ENCODE data around the gene GTF2H1.

GTF2H1 gene

DNA sequence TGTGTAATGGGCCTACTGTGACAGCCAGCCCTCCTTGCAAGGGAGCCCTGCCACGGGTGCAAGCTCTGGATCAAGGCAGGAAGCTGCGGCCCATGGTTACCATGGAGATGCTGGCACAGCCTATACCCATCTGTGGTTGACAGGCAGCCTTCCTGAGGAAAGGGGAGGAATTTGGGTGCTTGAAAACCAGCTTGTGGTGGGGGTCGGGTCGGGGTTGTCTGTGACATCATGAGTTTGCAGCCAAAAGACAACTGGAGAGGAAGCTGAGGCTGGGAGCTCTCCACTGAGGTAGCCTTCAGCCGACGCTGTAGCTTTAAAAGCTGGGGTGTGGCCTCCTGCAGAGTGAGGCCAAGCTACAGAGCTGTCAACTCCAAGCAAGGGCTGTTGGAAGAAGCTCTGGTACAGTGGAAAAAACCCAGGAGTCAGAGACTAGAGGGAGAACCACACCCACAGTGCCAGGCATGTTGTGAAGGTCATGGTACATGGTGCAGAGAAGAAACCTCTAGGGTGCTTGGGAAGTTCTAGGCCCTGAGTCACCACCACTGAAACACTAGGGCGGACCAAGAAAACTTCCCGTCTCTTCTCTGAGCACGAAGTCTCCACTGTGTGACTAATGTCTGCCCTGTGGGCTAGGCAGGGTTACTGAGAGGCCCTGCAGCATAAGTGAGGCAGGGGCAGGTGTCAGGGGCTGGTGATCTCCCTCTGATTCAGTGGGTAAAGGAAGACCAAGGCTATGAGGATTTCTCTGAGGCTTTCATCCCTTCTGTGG is 61.2 kb downstream of the GTF2H1 start:
- Histone ChIP-seq H3K4me3 (ENCODE audit: low read length) (no peak overlapping the region), H3K9me3 (ENCODE audit: insufficient read depth, low read depth, low read length) (no peaks in the 10 kb centered on the region), H3K4me1 (ENCODE audit: insufficient read depth, low read length) (peaks cover 5% of the 10 kb centered on the region; the same call in 1 of the 2 replicates), H3K27me3 (ENCODE audit: insufficient read depth, low read length) (no peaks in the 10 kb centered on the region), H3K36me3 (ENCODE audit: insufficient read depth, low read length) (no peaks in the 10 kb centered on the region), H3K9ac (ENCODE audit: low read depth, low read length) (no peak overlapping the region), H3K27ac (ENCODE audit: low read depth, low read length) (no peak overlapping the region)
- 55% methylated on average over 9 of the region's 9 CpGs for whole genome bisulfite sequencing

GRCh38 chr11:18384157-18384641 is 61.8 kb downstream of the GTF2H1 start:
- H3K9ac ChIP-seq (ENCODE audit: low read depth, low read length) = no peak overlapping the region
- 76% methylated on average over 3 of the region's 3 CpGs for WGBS
- H3K36me3 ChIP-seq (ENCODE audit: insufficient read depth, low read length) = no peaks in the 10 kb centered on the region
- H3K9me3 ChIP-seq (ENCODE audit: insufficient read depth, low read depth, low read length) = no peaks in the 10 kb centered on the region
- H3K27me3 ChIP-seq (ENCODE audit: insufficient read depth, low read length) = no peaks in the 10 kb centered on the region
- H3K4me3 ChIP-seq (ENCODE audit: low read length) = no peak overlapping the region
- peaks cover 5% of the 10 kb centered on the region; the same call in 1 of the 2 replicates for H3K4me1 ChIP-seq (ENCODE audit: insufficient read depth, low read length)
- no peak overlapping the region for H3K27ac ChIP-seq (ENCODE audit: low read depth, low read length)

DNA sequence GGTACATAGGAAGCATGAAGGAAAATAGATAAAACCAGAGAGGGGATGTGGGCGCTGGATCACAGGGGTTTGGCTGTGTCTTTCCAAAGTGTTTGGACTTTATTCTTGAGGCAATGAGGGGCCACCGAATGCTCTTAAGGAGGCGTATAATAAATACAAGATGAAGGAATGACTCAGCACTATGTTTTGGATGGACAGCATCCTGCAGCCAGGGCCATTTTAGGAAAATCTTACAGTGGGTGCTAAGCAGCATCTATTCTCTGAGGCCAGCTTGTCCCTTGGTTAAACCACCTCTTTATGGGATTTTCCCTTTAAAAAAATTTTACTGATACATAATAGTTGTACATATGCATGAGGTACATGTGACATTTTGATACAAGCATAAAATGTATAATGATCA is 67.7 kb downstream of the GTF2H1 start:
- 0 out of 2 replicates have a peak, but pooled peaks cover 5% of the 10 kb centered on the region for H3K4me1 ChIP-seq (ENCODE audit: insufficient read depth, low read length)
- H3K27ac ChIP-seq (ENCODE audit: low read depth, low read length) = no peak overlapping the region
- H3K4me3 ChIP-seq (ENCODE audit: low read length) = no peak overlapping the region
- no peaks in the 10 kb centered on the region for H3K9me3 ChIP-seq (ENCODE audit: insufficient read depth, low read depth, low read length)
- no peaks in the 10 kb centered on the region for H3K27me3 ChIP-seq (ENCODE audit: insufficient read depth, low read length)
- WGBS = 90% methylated on average over 3 of the region's 3 CpGs
- no peaks in the 10 kb centered on the region for H3K36me3 ChIP-seq (ENCODE audit: insufficient read depth, low read length)
- no peak overlapping the region for H3K9ac ChIP-seq (ENCODE audit: low read depth, low read length)

DNA sequence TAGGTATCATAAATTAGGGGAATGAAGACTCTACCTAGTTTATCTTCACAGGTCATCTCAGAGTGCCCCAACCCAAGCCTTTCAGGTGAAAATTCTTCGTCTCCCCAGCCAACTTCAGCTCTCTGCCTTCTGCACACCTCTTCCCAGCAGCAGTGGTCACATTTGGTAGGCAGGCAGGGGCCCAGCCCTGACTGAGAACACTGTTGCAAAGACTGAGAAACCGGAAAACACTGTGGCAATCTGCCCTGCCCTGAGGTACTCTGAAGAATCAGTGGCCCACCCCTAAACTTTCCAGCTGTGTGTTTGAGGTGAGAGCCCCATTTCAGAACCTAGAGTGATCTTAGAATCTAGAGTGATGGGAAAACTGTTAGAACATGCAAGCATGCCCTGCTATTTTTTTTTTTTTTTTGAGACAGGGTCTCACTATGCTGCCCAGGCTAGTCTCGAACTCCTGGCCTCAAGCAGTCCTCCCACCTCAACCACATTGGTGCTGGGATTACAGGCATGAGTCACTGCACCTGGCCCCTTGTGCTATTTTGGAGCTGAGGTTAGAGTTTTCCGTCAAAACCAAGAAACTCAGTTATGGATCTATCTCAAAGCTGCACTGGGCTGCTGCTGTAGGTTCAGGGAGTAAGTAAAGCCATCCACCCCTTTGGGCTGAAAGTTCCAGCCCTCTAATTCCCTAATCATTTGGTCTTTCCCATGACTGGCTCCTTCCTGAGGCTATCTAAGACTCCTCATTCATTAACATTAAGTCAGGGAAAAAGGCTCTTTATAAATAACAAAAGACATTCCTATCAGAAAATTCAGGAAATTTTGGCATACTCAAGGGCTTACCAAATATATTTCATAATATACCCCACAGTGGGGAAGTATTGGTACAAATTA is 70.3 kb downstream of the GTF2H1 start:
- Histone ChIP-seq H3K27me3 (ENCODE audit: insufficient read depth, low read length) (no peaks in the 10 kb centered on the region), H3K4me3 (ENCODE audit: low read length) (no peak overlapping the region), H3K4me1 (ENCODE audit: insufficient read depth, low read length) (0 out of 2 replicates have a peak, but pooled peaks cover 5% of the 10 kb centered on the region), H3K27ac (ENCODE audit: low read depth, low read length) (no peak overlapping the region), H3K36me3 (ENCODE audit: insufficient read depth, low read length) (peaks cover 15% of the 10 kb centered on the region), H3K9me3 (ENCODE audit: insufficient read depth, low read depth, low read length) (no peaks in the 10 kb centered on the region), H3K9ac (ENCODE audit: low read depth, low read length) (no peak overlapping the region)
- WGBS = 92% methylated on average over 4 of the region's 4 CpGs

- WGBS = 83% methylated on average over 21 of the region's 22 CpGs
- H3K4me1 ChIP-seq (ENCODE audit: insufficient read depth, low read length) = 0 out of 2 replicates have a peak, but pooled peaks cover 5% of the 10 kb centered on the region
- H3K9me3 ChIP-seq (ENCODE audit: insufficient read depth, low read depth, low read length) = no peaks in the 10 kb centered on the region
- H3K27ac ChIP-seq (ENCODE audit: low read depth, low read length) = 0 out of 2 replicates have a peak overlapping the region, but pooled peaks have one; percentile 62
- peaks cover 25% of the 10 kb centered on the region for H3K36me3 ChIP-seq (ENCODE audit: insufficient read depth, low read length)
- H3K27me3 ChIP-seq (ENCODE audit: insufficient read depth, low read length) = no peaks in the 10 kb centered on the region
- H3K9ac ChIP-seq (ENCODE audit: low read depth, low read length) = peak overlapping the region; percentile 95
- peak overlapping the region; percentile 76 for H3K4me3 ChIP-seq (ENCODE audit: low read length)
Observed at GRCh38 chr11:18393581-18394274, 71.4 kb downstream of the GTF2H1 start.

DNA sequence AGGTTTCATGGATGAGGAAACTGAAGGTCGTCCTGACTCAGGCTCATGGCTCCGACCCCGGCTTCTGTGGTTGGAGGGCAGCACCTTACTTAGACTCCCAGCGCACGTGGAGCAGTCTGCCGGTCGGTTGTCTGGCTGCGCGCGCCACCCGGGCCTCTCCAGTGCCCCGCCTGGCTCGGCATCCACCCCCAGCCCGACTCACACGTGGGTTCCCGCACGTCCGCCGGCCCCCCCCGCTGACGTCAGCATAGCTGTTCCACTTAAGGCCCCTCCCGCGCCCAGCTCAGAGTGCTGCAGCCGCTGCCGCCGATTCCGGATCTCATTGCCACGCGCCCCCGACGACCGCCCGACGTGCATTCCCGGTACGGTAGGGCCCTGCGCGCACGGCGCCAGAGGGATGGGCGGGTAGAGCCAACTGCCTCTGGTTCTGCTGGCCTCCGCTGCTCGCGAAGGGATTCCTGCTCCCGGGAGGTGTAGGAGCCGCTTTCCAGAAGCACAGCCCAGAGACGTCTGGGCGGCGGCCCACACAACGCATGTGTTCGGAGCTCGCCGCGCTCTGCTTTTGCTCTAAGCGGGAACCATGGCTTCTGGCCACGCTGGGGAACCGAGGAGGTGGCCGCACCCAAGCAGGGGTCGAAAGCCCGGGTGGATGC is 72.0 kb downstream of the GTF2H1 start, which contains the start of gene LDHA:
Gene LDHA, plus strand, starts transcription at position 289 of the 653 bp plus-strand sequence. CDS start 2,280 bp downstream, outside the sequence.
- 1% methylated on average over 60 of the region's 60 CpGs for WGBS
- peak within 1 kb of the TSS; percentile 95 for H3K9ac ChIP-seq (ENCODE audit: low read depth, low read length)
- peaks cover 32% of the 10 kb centered on the region for H3K36me3 ChIP-seq (ENCODE audit: insufficient read depth, low read length)
- 0 out of 2 replicates have a peak, but pooled peaks cover 5% of the 10 kb centered on the region for H3K4me1 ChIP-seq (ENCODE audit: insufficient read depth, low read length)
- no peaks in the 10 kb centered on the region for H3K9me3 ChIP-seq (ENCODE audit: insufficient read depth, low read depth, low read length)
- peak within 1 kb of the TSS; percentile 81 for H3K27ac ChIP-seq (ENCODE audit: low read depth, low read length)
- peak within 1 kb of the TSS; percentile 76 for H3K4me3 ChIP-seq (ENCODE audit: low read length)
- no peaks in the 10 kb centered on the region for H3K27me3 ChIP-seq (ENCODE audit: insufficient read depth, low read length)

DNA sequence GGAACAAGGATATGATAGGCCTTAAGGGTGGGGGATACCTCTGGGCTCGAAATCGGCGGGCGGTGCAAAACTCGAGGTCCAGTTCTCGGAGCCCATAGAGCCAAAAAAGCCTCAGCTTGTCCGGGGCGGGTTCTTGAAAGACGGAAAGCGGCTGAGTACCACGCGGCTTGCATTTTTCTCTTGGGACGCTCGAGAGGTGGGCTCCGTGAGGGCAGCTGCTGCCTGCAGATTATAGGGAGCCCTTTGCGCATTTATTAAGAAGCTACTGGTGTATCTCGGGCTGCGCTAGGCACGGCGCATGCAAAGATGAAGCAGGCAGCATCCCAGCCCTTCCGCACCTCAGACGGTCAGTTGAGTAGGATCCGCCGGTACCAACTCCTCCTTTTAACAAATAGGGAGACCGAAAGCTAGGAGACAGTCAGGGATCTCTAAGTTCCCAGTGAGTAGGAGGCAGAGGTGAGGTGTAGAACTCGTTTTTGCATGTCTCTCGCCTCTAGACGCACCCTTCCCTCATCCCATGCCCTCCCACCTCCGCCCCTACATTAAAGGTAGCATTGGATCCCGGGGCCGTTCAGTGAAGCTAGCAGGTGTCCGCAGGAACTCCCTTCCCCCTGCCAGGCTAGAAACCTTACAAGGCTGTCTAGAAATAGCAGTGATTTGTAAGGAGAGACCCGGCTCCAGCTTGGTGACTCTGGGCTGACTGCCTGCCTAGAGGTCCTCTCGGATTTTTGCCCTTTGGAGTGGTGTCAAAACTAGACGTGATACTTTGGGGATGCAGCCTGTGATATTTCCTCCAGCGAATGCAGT is 72.8 kb downstream of the GTF2H1 start:
- peak overlapping the region; percentile 81 for H3K27ac ChIP-seq (ENCODE audit: low read depth, low read length)

GRCh38 chr11:18395735-18396504 is 73.6 kb downstream of the GTF2H1 start:
- Histone ChIP-seq H3K27ac (ENCODE audit: low read depth, low read length) (peak overlapping the region; percentile 81), H3K4me1 (ENCODE audit: insufficient read depth, low read length) (0 out of 2 replicates have a peak, but pooled peaks cover 5% of the 10 kb centered on the region), H3K36me3 (ENCODE audit: insufficient read depth, low read length) (peaks cover 47% of the 10 kb centered on the region), H3K27me3 (ENCODE audit: insufficient read depth, low read length) (no peaks in the 10 kb centered on the region), H3K9me3 (ENCODE audit: insufficient read depth, low read depth, low read length) (no peaks in the 10 kb centered on the region), H3K9ac (ENCODE audit: low read depth, low read length) (peak overlapping the region; percentile 95), H3K4me3 (ENCODE audit: low read length) (peak overlapping the region; percentile 76)
- WGBS = under 1% methylated on average over 46 of the region's 46 CpGs

More for the DNA sequence above, 72.8 kb downstream of the GTF2H1 start:
- no peaks in the 10 kb centered on the region for H3K27me3 ChIP-seq (ENCODE audit: insufficient read depth, low read length)
- H3K4me3 ChIP-seq (ENCODE audit: low read length) = peak overlapping the region; percentile 76
- no peaks in the 10 kb centered on the region for H3K9me3 ChIP-seq (ENCODE audit: insufficient read depth, low read depth, low read length)
- WGBS = 2% methylated on average over 35 of the region's 36 CpGs
- 0 out of 2 replicates have a peak, but pooled peaks cover 5% of the 10 kb centered on the region for H3K4me1 ChIP-seq (ENCODE audit: insufficient read depth, low read length)
- H3K36me3 ChIP-seq (ENCODE audit: insufficient read depth, low read length) = peaks cover 39% of the 10 kb centered on the region
- H3K9ac ChIP-seq (ENCODE audit: low read depth, low read length) = peak overlapping the region; percentile 95

GRCh38 chr11:18397921-18398320 is 75.6 kb downstream of the GTF2H1 start:
- 94% methylated on average over 3 of the region's 3 CpGs for WGBS
- no peaks in the 10 kb centered on the region for H3K9me3 ChIP-seq (ENCODE audit: insufficient read depth, low read depth, low read length)
- H3K27ac ChIP-seq (ENCODE audit: low read depth, low read length) = no peak overlapping the region
- H3K4me3 ChIP-seq (ENCODE audit: low read length) = no peak overlapping the region
- peaks cover 66% of the 10 kb centered on the region for H3K36me3 ChIP-seq (ENCODE audit: insufficient read depth, low read length)
- H3K9ac ChIP-seq (ENCODE audit: low read depth, low read length) = no peak overlapping the region
- H3K4me1 ChIP-seq (ENCODE audit: insufficient read depth, low read length) = 0 out of 2 replicates have a peak, but pooled peaks cover 5% of the 10 kb centered on the region
- H3K27me3 ChIP-seq (ENCODE audit: insufficient read depth, low read length) = no peaks in the 10 kb centered on the region

All from HUES64 (cell line).